Naive thymus-derived CD4-positive, alpha-beta T cell (primary cell): ENCODE results near the gene SEC61A2. TPM values are rescaled to one million over a fixed set of nuclear protein-coding genes. Genes with fewer than 3 reads are reported as not detected.
"Not testable (repeated sequence)": the region's sequence is repeated elsewhere in the genome, so short reads cannot be mapped to it uniquely, and the experiment has no call there.

ENCODE experiments used
- ATAC-seq: fragments of 150-1000 bp; cut with Tn5 transposase; 2 replicates; pipeline ENCODE4 v1.10.0; 2021; ENCODE audit warnings: mild to moderate bottlenecking, moderate library complexity
- CTCF ChIA-PET: fragments of 350-600 bp; sonication (Branson Sonifier 250); formaldehyde crosslinking; loops from one replicate; lab custom pipeline; 2021; ENCODE audit warnings: antibody characterized with exemption; lab: Charles Lee
- POLR2A ChIA-PET: fragments of 350-600 bp; sonication (Branson Sonifier 250); formaldehyde crosslinking; loops from one replicate; lab custom pipeline; 2021; ENCODE audit warnings: antibody characterized with exemption, inconsistent platforms; lab: Charles Lee
- DNase-seq, 9 donors: peaks; one replicate each; pipeline versions ENCODE4 v3.0.0 to v3.0.0-alpha.2; 2020 to 2022; ENCODE audit warnings: mixed read lengths in 1 of 9
- H3K27ac ChIP-seq: one replicate; pipeline ENCODE4 v1.7.0; 2013; ENCODE audit warnings: mild to moderate bottlenecking, low read depth, low read length, moderate library complexity
- H3K27me3 ChIP-seq, 2 donors: one replicate each; pipeline ENCODE4 v1.7.0; 2013; ENCODE audit warnings: low read length in 2 of 2, mild to moderate bottlenecking in 2 of 2, moderate library complexity in 2 of 2; ENCODE audit not compliant: control insufficient read depth in 2 of 2, insufficient read depth in 2 of 2
- H3K36me3 ChIP-seq, 3 experiments: 1 replicate in 2 of 3; 2 replicates in 1 of 3; pipeline ENCODE4 v1.7.0; 2013; ENCODE audit warnings: low read length in 3 of 3, mild to moderate bottlenecking in 3 of 3, moderate library complexity in 1 of 3; ENCODE audit not compliant: insufficient read depth in 3 of 3, control insufficient read depth in 2 of 3
- H3K4me1 ChIP-seq, 2 donors: one replicate each; pipeline ENCODE4 v1.7.0; 2013; ENCODE audit warnings: low read length in 2 of 2, mild to moderate bottlenecking in 2 of 2, moderate library complexity in 1 of 2; ENCODE audit not compliant: control insufficient read depth in 2 of 2, insufficient read depth in 2 of 2
- H3K4me3 ChIP-seq: 2 replicates; pipeline ENCODE4 v1.7.0; 2013; ENCODE audit warnings: mild to moderate bottlenecking, low read length
- H3K9me3 ChIP-seq, 3 experiments: 1 replicate in 2 of 3; 2 replicates in 1 of 3; pipeline ENCODE4 v1.7.0; 2013; ENCODE audit warnings: low read length in 3 of 3; ENCODE audit not compliant: control insufficient read depth in 2 of 3
- H3K27ac Mint-ChIP-seq, 9 donors: one replicate each; pipeline ENCODE4 v1.8.0; 2020 to 2022; ENCODE audit warnings: mixed read lengths in 9 of 9, mild to moderate bottlenecking in 8 of 9, moderate library complexity in 5 of 9, inconsistent platforms in 2 of 9
- H3K27me3 Mint-ChIP-seq, 5 donors: one replicate each; pipeline ENCODE4 v1.8.0; 2021 to 2022; ENCODE audit warnings: mixed read lengths in 5 of 5, mild to moderate bottlenecking in 1 of 5
- H3K36me3 Mint-ChIP-seq, 5 donors: one replicate each; pipeline ENCODE4 v1.8.0; 2020 to 2022; ENCODE audit warnings: mixed read lengths in 5 of 5, mild to moderate bottlenecking in 3 of 5, inconsistent platforms in 1 of 5
- H3K4me1 Mint-ChIP-seq, 7 donors: one replicate each; pipeline ENCODE4 v1.8.0; 2020 to 2022; ENCODE audit warnings: mixed read lengths in 7 of 7, mild to moderate bottlenecking in 3 of 7, inconsistent platforms in 1 of 7
- H3K4me3 Mint-ChIP-seq, 10 donors: one replicate each; pipeline ENCODE4 v1.8.0; 2020 to 2022; ENCODE audit warnings: mild to moderate bottlenecking in 10 of 10, mixed read lengths in 10 of 10, moderate library complexity in 6 of 10, inconsistent platforms in 2 of 10
- H3K9me3 Mint-ChIP-seq, 11 donors: one replicate each; pipeline ENCODE4 v1.8.0; 2020 to 2022; ENCODE audit warnings: mixed read lengths in 11 of 11, mild to moderate bottlenecking in 4 of 11, inconsistent platforms in 1 of 11, moderate library complexity in 1 of 11
- intact Hi-C, 2 donors: fragments of 100-400 bp; cut with micrococcal nuclease; formaldehyde crosslinking; loops; one replicate each; pipeline ENCODE4 v1.15.1; 2023
- polyA plus RNA-seq, 2 donors: library from polyadenylated mRNA; unstranded; fragments of 300-500 nt; fragmentation: Illumina TruSeq; gene quantifications; one replicate each; pipeline ENCODE4 v1.2.3, GENCODE V29; 2021
- total RNA-seq, 6 experiments: library from RNA in 5 of 6; stranded (reverse) in 5 of 6; gene quantifications; 1 replicate in 5 of 6; 2 replicates in 1 of 6; pipeline ENCODE4 v1.2.3 and lab custom pipeline; 2021 to 2026

The SEC61A2 gene
- total and polyA plus RNA-seq, 7 experiments from 2014 or later = 1.9 to 15.7 (median 8.6) TPM

DNA sequence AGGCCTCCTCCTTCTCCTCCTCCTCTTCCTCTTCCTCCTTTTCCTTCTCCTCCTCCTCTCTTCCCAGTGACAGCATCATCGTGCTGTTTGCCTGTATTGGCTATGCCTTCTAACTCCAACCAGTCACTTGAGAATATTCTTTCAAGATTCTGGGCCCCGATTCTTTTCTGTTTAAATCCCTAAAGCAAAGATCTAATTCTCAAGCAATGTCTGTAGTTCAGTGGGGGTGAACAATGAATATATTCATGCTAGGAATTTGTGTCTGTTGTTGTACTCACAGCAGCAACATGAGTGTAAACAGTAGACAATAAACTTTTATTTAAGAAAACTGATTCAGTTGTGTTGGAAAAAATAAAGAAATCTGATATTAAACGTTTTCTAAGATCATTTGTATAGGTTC is 35.6 kb downstream of the SEC61A2 start:
- POLR2A ChIA-PET = no interaction called here
- ATAC-seq (no peak), DNase-seq (no peak)
- Histone ChIP-seq H3K36me3 (peaks cover 0 to 76% (median 6%) of the 10 kb centered on the region in 3 experiments), H3K9me3 (no peaks in the 10 kb centered on the region), H3K27ac (no peak overlapping the region), H3K4me1 (no peaks in the 10 kb centered on the region), H3K4me3 (no peak overlapping the region), H3K27me3 (no peaks in the 10 kb centered on the region)
- H3K4me3 Mint-ChIP-seq = no peak overlapping the region
- intact Hi-C loops = no loop called here
- CTCF ChIA-PET = no interaction called here
- H3K36me3 Mint-ChIP-seq = peaks cover 3 to 52% (median 34%) of the 10 kb centered on the region in 5 donors
- no peaks in the 10 kb centered on the region for H3K4me1 Mint-ChIP-seq
- no peaks in the 10 kb centered on the region for H3K27me3 Mint-ChIP-seq
- H3K9me3 Mint-ChIP-seq = no peaks in the 10 kb centered on the region
- peak overlapping the region in 4 of 9 donors; percentile 1 to 57 (median 24) for H3K27ac Mint-ChIP-seq

DNA sequence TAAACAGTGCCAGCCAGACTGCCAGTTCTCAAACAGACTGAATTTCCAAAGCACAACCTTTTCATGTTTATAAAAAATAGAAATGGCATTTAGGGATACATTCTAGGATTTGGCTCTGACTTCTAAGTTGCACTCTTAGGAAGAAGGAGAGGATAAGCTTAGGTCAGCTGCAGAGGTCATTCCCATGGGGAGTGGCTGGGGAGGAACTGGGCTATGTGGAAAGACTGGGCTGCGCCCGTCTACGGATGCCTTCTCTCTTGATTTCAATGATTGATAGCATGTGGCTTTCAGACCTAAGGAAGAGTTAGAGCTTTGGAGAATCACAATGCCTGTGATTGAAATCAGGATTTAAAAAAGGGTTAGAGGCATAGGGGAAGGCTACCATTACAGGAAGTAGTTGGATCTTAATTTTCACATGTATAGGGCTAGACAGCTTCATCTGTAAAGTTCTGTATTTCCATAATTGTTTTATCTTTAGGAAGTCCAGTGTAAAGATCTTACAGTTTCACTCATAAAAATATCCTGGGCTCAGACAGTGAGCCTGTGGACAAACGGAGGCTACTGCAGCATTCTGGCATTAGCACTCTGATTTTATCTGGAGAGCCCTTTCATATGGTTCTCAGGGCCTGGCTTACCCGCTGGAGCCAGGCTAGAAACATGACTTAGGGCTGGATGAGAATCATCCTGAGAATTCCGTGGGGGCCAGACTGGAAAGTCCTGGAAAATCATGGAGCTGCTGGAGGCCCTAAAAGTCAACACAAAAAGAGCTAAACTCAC is 36.7 kb downstream of the SEC61A2 start:
- Histone ChIP-seq H3K4me1 (no peaks in the 10 kb centered on the region), H3K27me3 (no peaks in the 10 kb centered on the region), H3K4me3 (no peak overlapping the region), H3K27ac (peak overlapping the region; percentile 18), H3K36me3 (peaks cover 6 to 81% (median 7%) of the 10 kb centered on the region in 3 experiments), H3K9me3 (no peaks in the 10 kb centered on the region)
- intact Hi-C loops = no loop called here
- Mint-ChIP-seq H3K27me3 (no peaks in the 10 kb centered on the region), H3K4me3 (no peak overlapping the region), H3K36me3 (peaks cover 8 to 56% (median 37%) of the 10 kb centered on the region in 5 donors), H3K4me1 (no peaks in the 10 kb centered on the region), H3K27ac (peak overlapping the region in 3 of 9 donors; percentile 55 to 76 (median 64)), H3K9me3 (no peaks in the 10 kb centered on the region)
- ChIA-PET POLR2A (no interaction called here), CTCF (interaction anchor here (0.6 kb wide), 1 partner anchor 9 kb away, joined by 3 read pairs; no protein-coding TSS in a partner anchor)
- DNase-seq (no peak), ATAC-seq (no peak)

- H3K4me3 ChIP-seq, H3K27ac ChIP-seq, intact Hi-C loops, H3K9me3 ChIP-seq, ATAC-seq, CTCF ChIA-PET, H3K4me3 Mint-ChIP-seq, H3K4me1 ChIP-seq, H3K27ac Mint-ChIP-seq, H3K27me3 ChIP-seq, H3K9me3 Mint-ChIP-seq, DNase-seq, H3K4me1 Mint-ChIP-seq, H3K27me3 Mint-ChIP-seq: not testable (repeated sequence)
- H3K36me3 ChIP-seq = peaks cover 0 to 68% (median 19%) of the 10 kb centered on the region in 3 experiments
- POLR2A ChIA-PET = interaction anchor here (0.7 kb wide), 1 partner anchor 88 kb away, joined by 3 read pairs; no protein-coding TSS in a partner anchor
- H3K36me3 Mint-ChIP-seq = peaks cover 14 to 46% (median 22%) of the 10 kb centered on the region in 5 donors
These were observed 42.0 kb downstream of the SEC61A2 start for GRCh38 chr10:12171512-12171911.

DNA sequence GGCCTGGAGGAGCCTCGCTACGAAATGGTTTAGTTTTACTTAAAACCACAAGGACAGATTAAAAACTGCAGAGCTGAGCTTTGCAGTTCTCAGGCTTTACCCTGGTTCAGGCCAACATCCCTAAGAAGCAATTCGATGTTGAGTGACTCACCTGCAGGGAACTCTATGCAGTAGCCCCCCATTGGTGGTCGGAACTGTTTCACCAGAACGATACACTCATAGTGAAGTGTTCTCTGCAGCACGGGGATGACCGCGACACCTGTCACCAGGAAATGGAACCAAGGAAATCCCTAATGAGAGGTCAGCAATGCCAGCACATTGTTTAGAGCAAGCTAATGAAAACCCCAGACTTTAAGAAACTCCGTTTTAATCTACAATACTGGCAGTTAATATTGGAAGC is 48.2 kb downstream of the SEC61A2 start:
- no peaks in the 10 kb centered on the region for H3K9me3 ChIP-seq
- H3K36me3 ChIP-seq = peaks cover 0 to 47% (median 15%) of the 10 kb centered on the region in 3 experiments
- Mint-ChIP-seq H3K9me3 (peaks cover 0 to 2% (median 0%) of the 10 kb centered on the region in 11 donors), H3K27ac (peak overlapping the region in 1 of 9 donors; percentile 29), H3K27me3 (no peaks in the 10 kb centered on the region), H3K4me3 (no peak overlapping the region), H3K36me3 (peaks cover 0 to 35% (median 8%) of the 10 kb centered on the region in 5 donors), H3K4me1 (peaks cover 0 to 34% (median 8%) of the 10 kb centered on the region in 7 donors)
- ChIA-PET CTCF (no interaction called here), POLR2A (no interaction called here)
- ATAC-seq (no peak), DNase-seq (no peak)
- H3K27me3 ChIP-seq = no peaks in the 10 kb centered on the region
- H3K4me3 ChIP-seq = no peak overlapping the region
- intact Hi-C loops = no loop called here
- peaks cover 0 to 17% of the 10 kb centered on the region in 2 donors for H3K4me1 ChIP-seq
- H3K27ac ChIP-seq = no peak overlapping the region

- CTCF ChIA-PET = interaction anchor here (0.6 kb wide), 1 partner anchor 509 kb away, joined by 4 read pairs; no protein-coding TSS in a partner anchor
- H3K4me1 ChIP-seq = peaks cover 0 to 17% of the 10 kb centered on the region in 2 donors
- ATAC-seq = no peak
- no peak overlapping the region for H3K4me3 ChIP-seq
- intact Hi-C loops = loop anchor here in 1 of 2 donors (2.0 kb wide), 1 partner anchor 111 kb away; the partner anchor contains the start of gene DHTKD1
- H3K27me3 ChIP-seq = no peaks in the 10 kb centered on the region
- Mint-ChIP-seq H3K4me1 (peaks cover 0 to 34% (median 8%) of the 10 kb centered on the region in 7 donors), H3K27me3 (no peaks in the 10 kb centered on the region), H3K4me3 (no peak overlapping the region), H3K9me3 (peaks cover 0 to 2% (median 0%) of the 10 kb centered on the region in 11 donors), H3K27ac (peak overlapping the region in 3 of 9 donors; percentile 8 to 76 (median 38)), H3K36me3 (peaks cover 0 to 29% (median 7%) of the 10 kb centered on the region in 5 donors)
- peaks cover 0 to 42% (median 12%) of the 10 kb centered on the region in 3 experiments for H3K36me3 ChIP-seq
- DNase-seq = no peak
- POLR2A ChIA-PET = interaction anchor here (1.1 kb wide), 1 partner anchor 17 kb away, joined by 3 read pairs; no protein-coding TSS in a partner anchor
- no peaks in the 10 kb centered on the region for H3K9me3 ChIP-seq
- no peak overlapping the region for H3K27ac ChIP-seq
These were observed 50.2 kb downstream of the SEC61A2 start for GRCh38 chr10:12179606-12180170.

- Mint-ChIP-seq H3K27ac (peak overlapping the region in 8 of 9 donors; percentile 60 to 92 (median 78)), H3K4me3 (no peak overlapping the region), H3K36me3 (peaks cover 0 to 35% (median 14%) of the 10 kb centered on the region in 5 donors), H3K9me3 (peaks cover 0 to 2% (median 0%) of the 10 kb centered on the region in 11 donors), H3K4me1 (peaks cover 0 to 40% (median 8%) of the 10 kb centered on the region in 7 donors), H3K27me3 (no peaks in the 10 kb centered on the region)
- ATAC-seq (no peak), DNase-seq (no peak)
- Histone ChIP-seq H3K27ac (no peak overlapping the region), H3K27me3 (no peaks in the 10 kb centered on the region), H3K9me3 (no peaks in the 10 kb centered on the region), H3K4me3 (no peak overlapping the region), H3K4me1 (peaks cover 0 to 17% of the 10 kb centered on the region in 2 donors), H3K36me3 (peaks cover 0 to 45% (median 16%) of the 10 kb centered on the region in 3 experiments)
- intact Hi-C loops = loop anchor here in 1 of 2 donors (2.0 kb wide), 1 partner anchor 112 kb away; the partner anchor contains the start of gene DHTKD1
- CTCF ChIA-PET = no interaction called here
- POLR2A ChIA-PET = interaction anchor here (0.6 to 1.1 kb wide), 2 partner anchors 17 to 659 kb away, joined by 3 read pairs; no protein-coding TSS in a partner anchor
These were observed 50.9 kb downstream of the SEC61A2 start for GRCh38 chr10:12180221-12180974.
